IPS-20b (cell line): ENCODE data around the gene ZYX.
"Not testable (repeated sequence)": the region's sequence is repeated elsewhere in the genome, so short reads cannot be mapped to it uniquely, and the experiment has no call there.

Source experiments
- H3K27ac ChIP-seq: one replicate; pipeline ENCODE4 v1.5.1; 2013; ENCODE audit warnings: low read length
- H3K27me3 ChIP-seq: 2 replicates; pipeline ENCODE4 v1.6.1; 2013; ENCODE audit warnings: mild to moderate bottlenecking, low read length, inconsistent platforms; ENCODE audit not compliant: insufficient read depth
- H3K36me3 ChIP-seq: 2 replicates; pipeline ENCODE4 v1.6.1; 2013; ENCODE audit warnings: low read depth, mild to moderate bottlenecking, inconsistent platforms, low read length, moderate library complexity; ENCODE audit not compliant: insufficient read depth
- H3K4me1 ChIP-seq: 2 replicates; pipeline ENCODE4 v1.6.1; 2013; ENCODE audit warnings: mild to moderate bottlenecking, control low read depth, inconsistent platforms, low read length, moderate library complexity; ENCODE audit not compliant: insufficient read depth
- H3K4me3 ChIP-seq: 2 replicates; pipeline ENCODE4 v1.5.1; 2013; ENCODE audit warnings: mild to moderate bottlenecking, low read length, inconsistent platforms
- H3K9ac ChIP-seq: 2 replicates; pipeline ENCODE4 v1.6.1; 2013; ENCODE audit warnings: low read depth, mild to moderate bottlenecking, inconsistent platforms, low read length, moderate library complexity
- H3K9me3 ChIP-seq: 2 replicates; pipeline ENCODE4 v1.6.1; 2013; ENCODE audit warnings: mild to moderate bottlenecking, low read depth, low read length, inconsistent platforms; ENCODE audit not compliant: insufficient read depth

Gene ZYX

GRCh38 chr7:143396182-143396581, 15.0 kb downstream of the ZYX start:
- Histone ChIP-seq H3K9me3 (no peaks in the 10 kb centered on the region), H3K9ac (no peak overlapping the region), H3K36me3 (peaks cover 98% of the 10 kb centered on the region), H3K27ac (no peak overlapping the region), H3K27me3 (no peaks in the 10 kb centered on the region), H3K4me3 (no peak overlapping the region), H3K4me1 (no peaks in the 10 kb centered on the region)

GRCh38 chr7:143396625-143397556, 15.7 kb downstream of the ZYX start:
- Histone ChIP-seq H3K4me3 (no peak overlapping the region), H3K36me3 (peaks cover 98% of the 10 kb centered on the region), H3K9me3 (no peaks in the 10 kb centered on the region), H3K27ac (no peak overlapping the region), H3K27me3 (no peaks in the 10 kb centered on the region), H3K4me1 (no peaks in the 10 kb centered on the region), H3K9ac (no peak overlapping the region)

GRCh38 chr7:143397710-143398530, 16.8 kb downstream of the ZYX start:
- Histone ChIP-seq H3K27ac (no peak overlapping the region), H3K9ac (no peak overlapping the region), H3K4me3 (no peak overlapping the region), H3K9me3 (no peaks in the 10 kb centered on the region), H3K36me3 (peaks cover 97% of the 10 kb centered on the region), H3K4me1 (no peaks in the 10 kb centered on the region), H3K27me3 (no peaks in the 10 kb centered on the region)

GRCh38 chr7:143398616-143399015, 17.5 kb downstream of the ZYX start:
- Histone ChIP-seq H3K36me3 (peaks cover 94% of the 10 kb centered on the region), H3K9ac (no peak overlapping the region), H3K9me3 (no peaks in the 10 kb centered on the region), H3K4me1 (no peaks in the 10 kb centered on the region), H3K27me3 (no peaks in the 10 kb centered on the region), H3K27ac (no peak overlapping the region), H3K4me3 (no peak overlapping the region)

- Histone ChIP-seq H3K4me1 (no peaks in the 10 kb centered on the region), H3K9ac (no peak overlapping the region), H3K27ac (no peak overlapping the region), H3K36me3 (peaks cover 92% of the 10 kb centered on the region), H3K27me3 (no peaks in the 10 kb centered on the region), H3K4me3 (no peak overlapping the region), H3K9me3 (no peaks in the 10 kb centered on the region)
Observed at GRCh38 chr7:143399151-143399550, 18.0 kb downstream of the ZYX start.

GRCh38 chr7:143399642-143400041, 18.5 kb downstream of the ZYX start:
- H3K27me3 ChIP-seq, result no peaks in the 10 kb centered on the region
- no peaks in the 10 kb centered on the region for H3K9me3 ChIP-seq
- H3K27ac ChIP-seq, result no peak overlapping the region
- no peak overlapping the region for H3K4me3 ChIP-seq
- H3K9ac ChIP-seq, result no peak overlapping the region
- no peaks in the 10 kb centered on the region for H3K4me1 ChIP-seq
- peaks cover 91% of the 10 kb centered on the region for H3K36me3 ChIP-seq

GRCh38 chr7:143401265-143401664, 20.1 kb downstream of the ZYX start:
- Histone ChIP-seq H3K4me3 (no peak overlapping the region), H3K9me3 (no peaks in the 10 kb centered on the region), H3K27ac (no peak overlapping the region), H3K27me3 (no peaks in the 10 kb centered on the region), H3K36me3 (peaks cover 87% of the 10 kb centered on the region), H3K4me1 (peaks cover 12% of the 10 kb centered on the region), H3K9ac (no peak overlapping the region)

GRCh38 chr7:143402233-143402632, 21.1 kb downstream of the ZYX start:
- not testable (repeated sequence) for H3K27me3 ChIP-seq, H3K9me3 ChIP-seq, H3K27ac ChIP-seq, H3K9ac ChIP-seq, H3K4me3 ChIP-seq
- Histone ChIP-seq H3K36me3 (peaks cover 82% of the 10 kb centered on the region), H3K4me1 (peaks cover 21% of the 10 kb centered on the region)

- Histone ChIP-seq H3K4me3 (peak overlapping the region; percentile 89; the same call in 1 of the 2 replicates), H3K27ac (no peak overlapping the region)
Observed at GRCh38 chr7:143405173-143406001, 24.2 kb downstream of the ZYX start.

GRCh38 chr7:143406002-143406357, 24.8 kb downstream of the ZYX start:
- no peaks in the 10 kb centered on the region for H3K9me3 ChIP-seq
- peak overlapping the region; percentile 35; the same call in 1 of the 2 replicates for H3K9ac ChIP-seq
- no peaks in the 10 kb centered on the region for H3K27me3 ChIP-seq
- H3K36me3 ChIP-seq, result peaks cover 45% of the 10 kb centered on the region
- peak overlapping the region; percentile 89; the same call in 1 of the 2 replicates for H3K4me3 ChIP-seq
- H3K27ac ChIP-seq, result no peak overlapping the region
- peaks cover 38% of the 10 kb centered on the region for H3K4me1 ChIP-seq

More at GRCh38 chr7:143405173-143406001, 24.2 kb downstream of the ZYX start:
- Histone ChIP-seq H3K9me3 (no peaks in the 10 kb centered on the region), H3K27me3 (no peaks in the 10 kb centered on the region), H3K4me1 (peaks cover 38% of the 10 kb centered on the region), H3K36me3 (peaks cover 51% of the 10 kb centered on the region), H3K9ac (peak overlapping the region; percentile 23; the same call in 1 of the 2 replicates)
